WERI-Rb-1 (cell line): Measurements from ENCODE around the gene GNB1L.
"Not testable (repeated sequence)": the region's sequence is repeated elsewhere in the genome, so short reads cannot be mapped to it uniquely, and the experiment has no call there.

Source experiments
- DNase-seq: peaks from one replicate; pipeline ENCODE4 v3.0.0-alpha.2; 2020
- H3K27ac ChIP-seq: fragments of 250-450 bp; sonication (Bioruptor Pico); 2 replicates; pipeline ENCODE4 v1.5.1; 2020; ENCODE audit warnings: mild to moderate bottlenecking, moderate library complexity
- H3K27me3 ChIP-seq: fragments of 250-450 bp; sonication (Bioruptor Pico); 2 replicates; pipeline ENCODE4 v1.5.1; 2021; ENCODE audit warnings: mild to moderate bottlenecking, low read depth, moderate library complexity; ENCODE audit not compliant: insufficient read depth, severe bottlenecking
- H3K36me3 ChIP-seq: fragments of 250-450 bp; sonication (Bioruptor Pico); 2 replicates; pipeline ENCODE4 v1.5.1; 2020; ENCODE audit warnings: mild to moderate bottlenecking, moderate library complexity
- H3K4me3 ChIP-seq: 2 replicates; pipeline ENCODE4 v1.5.1; 2011; ENCODE audit warnings: low read depth, mild to moderate bottlenecking, control low read depth, low read length
- H3K9me3 ChIP-seq: fragments of 250-450 bp; sonication (Bioruptor Pico); 2 replicates; pipeline ENCODE4 v1.5.1; 2021; ENCODE audit warnings: mild to moderate bottlenecking, moderate library complexity; ENCODE audit not compliant: severe bottlenecking
- TF ChIP-seq, protein P1 (sequence below): IDR thresholded peaks from 2 replicates; pipeline ENCODE4 v1.5.1; 2011; ENCODE audit warnings: low read depth, mild to moderate bottlenecking, control low read depth, inconsistent platforms, low read length

The GNB1L gene

DNA sequence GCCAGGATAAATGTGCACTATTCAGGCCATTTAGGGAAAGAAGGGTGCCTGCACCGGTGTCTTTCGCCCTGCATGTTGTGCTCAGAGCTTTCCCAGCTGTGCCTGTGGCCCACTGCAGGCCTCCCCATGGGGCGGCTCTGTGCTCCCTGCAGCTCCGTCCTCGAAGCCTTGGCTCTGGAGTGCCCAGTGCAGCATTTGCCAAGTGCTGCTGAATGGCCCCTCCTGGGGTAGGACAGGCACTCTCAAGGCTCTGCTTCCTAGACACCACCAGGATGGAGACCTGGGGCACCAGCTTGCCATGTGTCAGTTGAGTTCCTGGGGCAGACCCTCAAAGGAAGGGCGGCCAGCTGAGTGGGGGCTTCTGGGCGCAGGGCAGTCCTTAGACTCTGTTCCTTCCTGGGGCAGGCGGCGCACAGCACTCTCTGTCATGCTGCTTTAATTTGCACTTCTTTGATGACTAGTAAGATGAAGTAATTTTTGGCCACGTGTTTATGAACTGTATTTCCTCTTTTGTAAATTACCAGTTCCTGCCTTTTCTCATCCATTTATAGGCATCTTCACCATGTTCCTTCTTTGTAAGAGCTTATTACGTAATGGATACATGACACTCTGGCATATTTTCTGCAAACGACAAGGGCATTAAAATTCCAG is 32.1 kb upstream of the GNB1L start:
- TF ChIP-seq, protein P1, sequence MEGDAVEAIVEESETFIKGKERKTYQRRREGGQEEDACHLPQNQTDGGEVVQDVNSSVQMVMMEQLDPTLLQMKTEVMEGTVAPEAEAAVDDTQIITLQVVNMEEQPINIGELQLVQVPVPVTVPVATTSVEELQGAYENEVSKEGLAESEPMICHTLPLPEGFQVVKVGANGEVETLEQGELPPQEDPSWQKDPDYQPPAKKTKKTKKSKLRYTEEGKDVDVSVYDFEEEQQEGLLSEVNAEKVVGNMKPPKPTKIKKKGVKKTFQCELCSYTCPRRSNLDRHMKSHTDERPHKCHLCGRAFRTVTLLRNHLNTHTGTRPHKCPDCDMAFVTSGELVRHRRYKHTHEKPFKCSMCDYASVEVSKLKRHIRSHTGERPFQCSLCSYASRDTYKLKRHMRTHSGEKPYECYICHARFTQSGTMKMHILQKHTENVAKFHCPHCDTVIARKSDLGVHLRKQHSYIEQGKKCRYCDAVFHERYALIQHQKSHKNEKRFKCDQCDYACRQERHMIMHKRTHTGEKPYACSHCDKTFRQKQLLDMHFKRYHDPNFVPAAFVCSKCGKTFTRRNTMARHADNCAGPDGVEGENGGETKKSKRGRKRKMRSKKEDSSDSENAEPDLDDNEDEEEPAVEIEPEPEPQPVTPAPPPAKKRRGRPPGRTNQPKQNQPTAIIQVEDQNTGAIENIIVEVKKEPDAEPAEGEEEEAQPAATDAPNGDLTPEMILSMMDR = no peak
- no peak for DNase-seq
- H3K27ac ChIP-seq = no peak overlapping the region
- no peaks in the 10 kb centered on the region for H3K9me3 ChIP-seq
- H3K36me3 ChIP-seq = no peaks in the 10 kb centered on the region
- H3K4me3 ChIP-seq = no peak overlapping the region
- H3K27me3 ChIP-seq = no peaks in the 10 kb centered on the region

DNA sequence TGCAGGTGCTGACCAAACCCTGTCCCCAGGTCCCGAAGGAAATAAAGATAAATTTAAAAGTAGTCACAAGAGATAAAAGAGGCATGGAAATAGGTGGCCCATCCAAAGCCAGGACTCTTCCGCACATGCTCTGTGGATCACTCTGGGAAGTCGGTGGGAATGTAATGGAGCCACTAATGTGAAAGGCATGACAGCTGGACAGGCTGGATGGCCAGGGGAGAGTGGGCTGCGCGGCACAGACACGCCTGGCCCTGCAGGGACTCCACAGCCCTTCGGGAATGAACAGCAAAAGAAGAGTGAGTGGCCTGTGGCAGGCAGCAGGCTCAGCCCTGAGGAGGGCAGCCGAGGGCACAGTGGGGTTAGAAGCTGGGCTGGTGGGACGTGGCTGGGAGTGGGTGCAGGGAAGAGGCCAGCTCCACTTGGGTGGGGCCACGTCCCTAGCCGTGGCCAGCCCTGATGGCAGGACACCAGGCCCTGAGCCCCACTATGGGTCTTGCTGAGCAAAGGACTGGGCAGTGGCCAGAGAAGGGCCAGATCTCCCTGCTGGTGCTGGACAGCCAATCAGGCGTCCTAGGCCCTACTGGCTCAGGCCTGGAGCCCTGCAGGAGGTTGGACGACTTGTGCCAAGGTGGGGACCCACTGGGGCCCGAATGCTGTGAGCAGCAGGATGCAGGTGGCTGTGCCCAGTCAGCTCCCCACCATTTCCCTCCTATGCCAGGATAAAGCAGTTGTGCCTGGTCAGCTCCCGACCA is 31.3 kb upstream of the GNB1L start:
- no peaks in the 10 kb centered on the region for H3K9me3 ChIP-seq
- TF ChIP-seq, protein P1 = no peak
- no peak for DNase-seq
- H3K4me3 ChIP-seq = no peak overlapping the region
- no peaks in the 10 kb centered on the region for H3K36me3 ChIP-seq
- H3K27me3 ChIP-seq = no peaks in the 10 kb centered on the region
- H3K27ac ChIP-seq = no peak overlapping the region

DNA sequence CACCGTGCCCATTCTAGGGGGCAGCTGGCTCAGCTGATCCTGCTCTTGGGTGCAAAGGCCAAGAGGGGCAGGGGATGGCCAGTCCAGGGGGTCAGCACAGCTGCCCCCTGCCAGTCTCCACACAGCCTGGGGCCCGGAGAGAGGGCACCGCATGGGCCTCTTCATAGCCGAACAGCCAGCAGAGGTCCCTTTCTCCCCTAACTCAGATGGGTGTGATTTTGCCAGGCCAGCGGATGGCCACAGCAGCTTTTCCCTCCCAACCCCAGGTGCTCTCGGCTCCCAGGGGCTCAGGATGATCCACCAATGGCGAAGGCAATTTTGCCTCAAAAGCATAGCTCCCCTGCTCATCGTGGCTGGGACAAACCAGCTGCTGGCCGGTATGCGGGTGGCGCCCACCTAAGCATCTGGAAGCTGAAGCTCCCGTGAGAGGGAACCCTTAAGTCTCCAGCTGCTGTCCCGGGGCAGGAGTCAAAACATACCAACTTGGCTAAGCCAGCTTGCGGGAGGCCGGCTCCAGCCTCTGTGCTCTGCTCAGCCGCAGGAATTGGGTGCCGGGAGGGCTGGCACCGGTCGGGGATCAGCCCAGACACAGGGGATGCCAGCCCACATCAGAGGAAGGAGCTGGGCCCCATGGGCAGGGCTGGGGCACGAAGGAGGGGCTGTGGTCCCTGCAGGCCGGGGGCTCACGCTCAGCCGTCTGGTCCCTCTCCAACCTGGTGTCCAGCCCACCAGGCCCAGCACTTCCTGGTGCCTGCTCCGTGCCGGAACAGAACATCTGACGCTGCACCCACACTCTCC is 30.5 kb upstream of the GNB1L start:
- Histone ChIP-seq H3K36me3 (no peaks in the 10 kb centered on the region), H3K9me3 (no peaks in the 10 kb centered on the region), H3K4me3 (no peak overlapping the region), H3K27ac (no peak overlapping the region), H3K27me3 (no peaks in the 10 kb centered on the region)
- DNase-seq = no peak
- TF ChIP-seq, protein P1 = no peak

DNA sequence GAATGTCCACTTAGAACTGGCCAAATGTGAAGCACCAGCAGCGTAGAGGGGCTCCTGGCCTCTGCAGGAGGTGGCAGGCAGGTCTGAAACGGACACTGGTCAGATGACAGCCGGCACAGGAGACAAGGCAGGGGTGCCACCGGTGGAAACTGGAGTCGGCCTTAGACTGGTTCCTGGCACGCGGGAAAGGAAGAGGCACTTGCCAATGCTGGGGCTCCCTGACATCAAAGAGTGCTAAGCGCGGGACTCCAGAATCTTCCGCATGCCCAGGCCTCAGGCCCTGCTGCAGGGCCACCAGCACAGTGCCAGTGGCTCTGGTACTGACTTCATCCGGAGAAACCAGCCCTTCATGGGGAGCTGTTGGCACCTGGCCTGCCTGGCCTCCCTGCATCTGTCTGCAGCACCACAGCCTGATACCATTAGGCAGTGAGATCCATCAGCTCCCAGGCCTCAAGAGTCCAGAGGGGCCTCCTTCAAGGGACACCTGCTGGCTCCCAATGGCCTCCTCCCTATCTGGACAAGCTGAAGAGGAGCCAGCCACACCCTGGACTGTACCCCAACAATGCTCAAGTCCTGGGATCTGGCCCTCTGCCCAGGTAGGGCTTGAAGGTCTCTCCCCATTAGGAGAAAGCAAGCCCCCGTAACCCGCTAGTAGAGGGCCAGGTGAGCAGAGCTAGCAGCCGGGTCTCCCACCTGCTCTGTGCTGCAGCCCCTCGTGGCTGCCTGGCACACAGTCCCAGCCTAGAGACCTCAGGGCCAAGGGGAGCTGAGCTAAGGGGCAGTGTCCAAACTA is 29.7 kb upstream of the GNB1L start:
- no peak for DNase-seq
- H3K9me3 ChIP-seq = no peaks in the 10 kb centered on the region
- TF ChIP-seq, protein P1 = no peak
- no peaks in the 10 kb centered on the region for H3K27me3 ChIP-seq
- no peak overlapping the region for H3K4me3 ChIP-seq
- H3K36me3 ChIP-seq = no peaks in the 10 kb centered on the region
- H3K27ac ChIP-seq = no peak overlapping the region

DNA sequence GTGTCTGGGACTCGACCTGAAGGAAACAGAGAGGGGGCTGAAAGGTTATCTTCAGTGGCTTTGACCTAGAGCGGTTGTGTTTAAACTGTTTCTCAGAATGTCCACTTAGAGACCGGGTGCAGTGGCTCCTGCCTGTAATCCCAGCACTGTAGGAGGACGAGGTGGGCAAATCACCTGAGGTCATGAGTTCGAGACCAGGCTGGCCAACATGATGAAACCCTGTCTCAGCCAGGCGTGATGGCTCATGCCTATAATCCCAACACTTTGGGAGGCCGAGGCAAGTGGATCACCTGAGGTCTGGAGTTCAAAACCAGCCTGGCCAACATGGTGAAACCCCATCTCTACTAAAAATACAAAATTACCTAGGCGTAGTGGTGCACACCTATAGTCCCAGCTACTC is 28.8 kb upstream of the GNB1L start:
- not testable (repeated sequence) for H3K36me3 ChIP-seq, H3K9me3 ChIP-seq, H3K27me3 ChIP-seq, H3K4me3 ChIP-seq, DNase-seq, H3K27ac ChIP-seq
